A673 (cell line): ENCODE data around the gene UBALD1. TPM values are rescaled to one million over a fixed set of nuclear protein-coding genes. Genes with fewer than 3 reads are reported as not detected.

Experiments used
- BruUV-seq: library from RNA; stranded (reverse); fragments of 400-500 nt; replicated peaks from 2 replicates; lab custom pipeline; 2021; lab: Mats Ljungman, UMichigan
- CTCF ChIA-PET: fragments of 300-600 bp; sonication (Branson Sonifier 250); formaldehyde crosslinking; loops from one replicate; lab custom pipeline; 2022; ENCODE audit warnings: antibody characterized with exemption; lab: Charles Lee
- POLR2A ChIA-PET: fragments of 300-600 bp; sonication (Branson Sonifier 250); formaldehyde crosslinking; loops from one replicate; lab custom pipeline; 2022; ENCODE audit warnings: antibody characterized with exemption; ENCODE audit not compliant: low non-redundant PET; lab: Charles Lee
- DNase-seq: peaks from one replicate; pipeline ENCODE4 v3.0.0-alpha.2; 2015; ENCODE audit warnings: low spot score
- H3K27ac ChIP-seq: fragments of 200-600 bp; sonication (generic); 2 replicates; pipeline ENCODE4 v1.5.1; 2016; ENCODE audit warnings: mixed run types, low read depth, mild to moderate bottlenecking, mixed read lengths, antibody characterized with exemption, low read length; ENCODE audit not compliant: poor library complexity, severe bottlenecking
- H3K27me3 ChIP-seq: fragments of 200-600 bp; sonication (generic); replicated peaks from 2 replicates; pipeline ENCODE4 v1.6.1; 2017; ENCODE audit warnings: mixed run types, low read depth, mild to moderate bottlenecking, mixed read lengths, antibody characterized with exemption, low read length; ENCODE audit not compliant: insufficient read depth, poor library complexity
- H3K36me3 ChIP-seq: fragments of 200-600 bp; sonication (generic); 2 replicates; pipeline ENCODE4 v1.6.1; 2016; ENCODE audit warnings: mixed run types, mild to moderate bottlenecking, mixed read lengths, antibody characterized with exemption, low read length; ENCODE audit not compliant: insufficient read depth, poor library complexity, severe bottlenecking
- H3K4me1 ChIP-seq: fragments of 200-600 bp; sonication (generic); 2 replicates; pipeline ENCODE4 v1.6.1; 2017; ENCODE audit warnings: mixed run types, mild to moderate bottlenecking, mixed read lengths, antibody characterized with exemption, low read length; ENCODE audit not compliant: insufficient read depth, poor library complexity, severe bottlenecking
- H3K4me3 ChIP-seq: fragments of 200-600 bp; sonication (generic); 2 replicates; pipeline ENCODE4 v1.5.1; 2016; ENCODE audit warnings: low read depth, mixed run types, mild to moderate bottlenecking, mixed read lengths, low read length; ENCODE audit not compliant: poor library complexity, severe bottlenecking
- H3K9me3 ChIP-seq: fragments of 200-600 bp; sonication (generic); 2 replicates; pipeline ENCODE4 v1.6.1; 2016; ENCODE audit warnings: mixed run types, low read depth, mild to moderate bottlenecking, mixed read lengths, antibody characterized with exemption, low read length; ENCODE audit not compliant: poor library complexity, severe bottlenecking
- EZH2 ChIP-seq: fragments of 200-600 bp; sonication (generic); IDR thresholded peaks from 2 replicates; pipeline ENCODE4 v1.6.1; 2017; ENCODE audit warnings: borderline replicate concordance, low read depth, mild to moderate bottlenecking, mixed read lengths, antibody characterized with exemption, low read length; ENCODE audit not compliant: poor library complexity, severe bottlenecking
- intact Hi-C: fragments of 100-400 bp; cut with micrococcal nuclease; formaldehyde crosslinking; loops from one replicate; pipeline ENCODE4 v1.10.0; 2022; ENCODE audit not compliant: unreplicated experiment
- total RNA-seq: library from RNA; stranded (reverse); gene quantifications from 2 replicates; pipeline ENCODE4 v1.2.3, GENCODE V29; 2021
- TF ChIP-seq, protein P1 (sequence below): fragments of 300-800, 200-600 bp; sonication (generic); conservative IDR thresholded peaks from 2 replicates; pipeline ENCODE4 v1.5.1; 2017; ENCODE audit warnings: low read depth, mild to moderate bottlenecking, antibody characterized with exemption, low read length, moderate library complexity, mixed read lengths

UBALD1 gene
- total RNA-seq, 1 experiment from 2014 or later: 36.5 TPM

DNA sequence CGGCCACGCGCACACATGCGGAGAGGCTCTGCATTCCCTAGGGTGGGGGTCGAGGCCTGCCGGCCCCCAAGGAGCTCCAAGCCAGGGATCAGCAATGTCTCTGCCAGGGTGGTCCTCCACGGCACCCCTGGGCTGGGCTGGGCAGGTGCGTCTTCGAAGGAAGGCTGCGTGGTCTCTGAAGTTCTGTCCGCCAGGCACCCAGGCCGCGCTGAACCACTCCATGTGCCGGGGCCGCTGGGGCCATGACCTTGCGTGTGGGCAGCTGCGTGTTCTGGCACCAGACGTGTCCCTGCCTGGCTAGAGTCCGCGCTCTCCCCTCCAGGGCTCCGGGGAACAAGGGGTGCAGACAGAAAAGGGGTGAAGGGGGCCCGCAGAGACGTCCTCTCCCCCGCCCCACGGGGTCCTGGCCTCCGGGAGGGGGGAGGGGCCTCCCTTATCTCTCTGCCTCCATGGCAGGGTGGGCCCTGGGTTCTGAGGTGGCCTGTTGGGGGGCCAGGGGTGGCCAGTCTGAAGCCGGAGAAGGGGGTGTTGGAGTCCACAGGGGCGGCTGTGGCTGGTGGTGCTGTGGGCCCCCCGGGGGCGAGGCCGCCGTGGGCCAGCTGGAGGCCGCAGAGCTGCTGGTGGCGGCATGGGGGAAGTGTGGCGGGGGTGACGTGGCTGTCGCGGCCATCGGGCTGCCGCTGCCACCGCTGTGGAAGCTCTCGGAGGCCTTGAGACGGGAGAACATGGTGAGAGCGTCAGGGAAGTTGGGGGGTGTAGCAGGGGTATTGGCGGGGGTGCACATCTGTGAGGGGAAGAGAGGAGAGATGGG, 5.3 kb downstream of the UBALD1 start:
- intact Hi-C loops: no loop called here
- Histone ChIP-seq H3K27ac (no peak overlapping the region), H3K9me3 (no peaks in the 10 kb centered on the region), H3K36me3 (no peaks in the 10 kb centered on the region), H3K4me3 (no peak overlapping the region), H3K4me1 (peaks cover 8% of the 10 kb centered on the region), H3K27me3 (no peaks in the 10 kb centered on the region)
- DNase-seq: no peak
- CTCF ChIA-PET: no interaction called here
- no peak for TF ChIP-seq EZH2
- no TSS peak for BruUV-seq
- POLR2A ChIA-PET: no interaction called here

DNA sequence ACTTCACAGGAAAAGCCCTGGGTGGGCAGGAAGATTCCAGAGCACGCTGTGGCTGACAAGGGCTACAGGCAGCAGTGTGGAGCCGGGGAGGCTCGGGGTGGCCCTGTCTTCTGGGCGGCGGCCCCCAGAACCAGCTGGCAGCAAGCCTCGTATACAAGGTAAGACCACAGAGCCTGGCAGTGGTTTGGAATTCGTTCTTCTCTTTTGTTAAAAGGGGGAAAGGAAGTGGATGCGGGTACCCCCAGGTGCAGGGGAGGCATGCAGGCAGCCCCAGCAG, 6.0 kb downstream of the UBALD1 start:
- H3K27me3 ChIP-seq: no peaks in the 10 kb centered on the region
- H3K9me3 ChIP-seq: no peaks in the 10 kb centered on the region
- ChIA-PET POLR2A (no interaction called here), CTCF (no interaction called here)
- TF ChIP-seq, protein P1, sequence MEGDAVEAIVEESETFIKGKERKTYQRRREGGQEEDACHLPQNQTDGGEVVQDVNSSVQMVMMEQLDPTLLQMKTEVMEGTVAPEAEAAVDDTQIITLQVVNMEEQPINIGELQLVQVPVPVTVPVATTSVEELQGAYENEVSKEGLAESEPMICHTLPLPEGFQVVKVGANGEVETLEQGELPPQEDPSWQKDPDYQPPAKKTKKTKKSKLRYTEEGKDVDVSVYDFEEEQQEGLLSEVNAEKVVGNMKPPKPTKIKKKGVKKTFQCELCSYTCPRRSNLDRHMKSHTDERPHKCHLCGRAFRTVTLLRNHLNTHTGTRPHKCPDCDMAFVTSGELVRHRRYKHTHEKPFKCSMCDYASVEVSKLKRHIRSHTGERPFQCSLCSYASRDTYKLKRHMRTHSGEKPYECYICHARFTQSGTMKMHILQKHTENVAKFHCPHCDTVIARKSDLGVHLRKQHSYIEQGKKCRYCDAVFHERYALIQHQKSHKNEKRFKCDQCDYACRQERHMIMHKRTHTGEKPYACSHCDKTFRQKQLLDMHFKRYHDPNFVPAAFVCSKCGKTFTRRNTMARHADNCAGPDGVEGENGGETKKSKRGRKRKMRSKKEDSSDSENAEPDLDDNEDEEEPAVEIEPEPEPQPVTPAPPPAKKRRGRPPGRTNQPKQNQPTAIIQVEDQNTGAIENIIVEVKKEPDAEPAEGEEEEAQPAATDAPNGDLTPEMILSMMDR: no peak
- no peak for TF ChIP-seq EZH2
- H3K4me3 ChIP-seq: no peak overlapping the region
- intact Hi-C loops: no loop called here
- H3K36me3 ChIP-seq: no peaks in the 10 kb centered on the region
- DNase-seq: no peak
- H3K27ac ChIP-seq: no peak overlapping the region
- peaks cover 7% of the 10 kb centered on the region for H3K4me1 ChIP-seq
- no TSS peak for BruUV-seq

DNA sequence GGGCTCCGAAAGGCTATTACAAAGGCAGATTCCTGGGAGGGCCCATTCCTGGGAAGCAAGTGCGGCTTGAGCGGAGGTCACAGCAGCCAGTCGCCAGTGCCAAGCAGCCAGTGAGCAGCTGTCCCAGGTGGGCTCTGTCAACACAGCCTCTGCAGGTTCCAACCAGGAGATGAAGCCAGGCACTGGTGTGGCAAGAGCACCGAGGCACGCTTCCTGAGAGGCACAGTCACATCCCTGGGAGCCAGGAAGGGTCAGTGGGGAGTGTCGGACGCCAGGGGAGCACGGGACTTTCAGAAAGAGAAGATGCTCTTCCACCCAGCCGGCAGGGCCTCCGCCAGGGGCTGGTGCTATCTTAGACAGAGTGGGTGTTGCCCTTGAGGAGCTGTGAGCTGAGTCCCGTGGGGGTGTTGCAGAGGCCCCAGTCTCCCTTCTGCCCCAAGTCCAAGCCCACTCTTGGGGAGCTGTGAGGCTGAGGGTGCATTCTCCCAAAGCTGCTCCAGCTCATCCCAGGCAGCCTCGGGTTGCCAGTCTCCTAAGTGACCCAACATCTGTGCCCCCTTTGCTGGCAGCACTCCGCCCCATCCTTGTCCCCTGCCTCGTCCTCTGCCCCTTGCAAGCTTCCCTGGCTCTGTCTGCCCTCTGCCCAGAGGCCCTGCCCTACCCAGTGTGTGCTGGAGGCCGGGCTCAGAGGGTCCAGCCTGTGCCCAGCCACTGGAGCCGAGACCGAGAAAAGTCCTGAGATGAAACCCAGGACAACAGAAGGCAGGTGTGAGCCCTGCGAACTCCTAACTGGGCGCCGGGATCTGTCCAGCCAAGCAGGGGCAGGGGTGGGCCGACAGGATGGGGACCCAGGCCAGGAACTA, 6.6 kb downstream of the UBALD1 start:
- DNase-seq: no peak
- CTCF ChIA-PET: no interaction called here
- POLR2A ChIA-PET: no interaction called here
- Histone ChIP-seq H3K4me1 (peaks cover 1% of the 10 kb centered on the region), H3K27ac (no peak overlapping the region), H3K36me3 (no peaks in the 10 kb centered on the region), H3K4me3 (no peak overlapping the region), H3K9me3 (no peaks in the 10 kb centered on the region), H3K27me3 (no peaks in the 10 kb centered on the region)
- intact Hi-C loops: no loop called here
- no TSS peak for BruUV-seq
- TF ChIP-seq, protein P1: no peak
- no peak for TF ChIP-seq EZH2
